MM.1S (cell line): ENCODE measurements around the gene SUPT7L.

ENCODE experiments used
- DNase-seq: peaks from one replicate; pipeline ENCODE4 v3.0.0-alpha.2; 2015
- H2AFZ ChIP-seq: fragments of 300-600 bp; sonication (generic); 2 replicates; pipeline ENCODE4 v1.6.0; 2016; ENCODE audit warnings: antibody characterized with exemption, low read length
- H3F3A ChIP-seq: fragments of 300-600 bp; sonication (generic); 2 replicates; pipeline ENCODE4 v1.6.1; 2016; ENCODE audit warnings: mild to moderate bottlenecking, antibody characterized with exemption, low read length, moderate library complexity, mixed read lengths; ENCODE audit not compliant: insufficient read depth
- H3K27ac ChIP-seq: fragments of 300-600 bp; sonication (generic); 2 replicates; pipeline ENCODE4 v1.5.1; 2016; ENCODE audit warnings: mild to moderate bottlenecking, low read length
- H3K27me3 ChIP-seq: fragments of 300-600 bp; sonication (generic); replicated peaks from 2 replicates; pipeline ENCODE4 v1.6.0; 2016; ENCODE audit warnings: low read length; ENCODE audit not compliant: insufficient read depth
- H3K36me3 ChIP-seq: fragments of 300-600 bp; sonication (generic); replicated peaks from 2 replicates; pipeline ENCODE4 v1.6.1; 2016; ENCODE audit warnings: mild to moderate bottlenecking, low read length, mixed read lengths; ENCODE audit not compliant: insufficient read depth
- H3K4me1 ChIP-seq: fragments of 300-600 bp; sonication (generic); 2 replicates; pipeline ENCODE4 v1.6.1; 2016; ENCODE audit warnings: low read length, mixed read lengths
- H3K4me2 ChIP-seq: fragments of 300-600 bp; sonication (generic); 2 replicates; pipeline ENCODE4 v1.6.0; 2016; ENCODE audit warnings: low read depth, low read length
- H3K4me3 ChIP-seq: fragments of 300-600 bp; sonication (generic); 2 replicates; pipeline ENCODE4 v1.5.1; 2016; ENCODE audit warnings: low read length, mixed read lengths
- H3K79me2 ChIP-seq: fragments of 300-600 bp; sonication (generic); 2 replicates; pipeline ENCODE4 v1.6.1; 2016; ENCODE audit warnings: mixed run types, low read length, mixed read lengths
- H3K9ac ChIP-seq: fragments of 300-600 bp; sonication (generic); 2 replicates; pipeline ENCODE4 v1.6.1; 2016; ENCODE audit warnings: low read length, mixed read lengths
- H3K9me2 ChIP-seq: fragments of 300-600 bp; sonication (generic); replicated peaks from 2 replicates; pipeline ENCODE4 v1.6.1; 2016; ENCODE audit warnings: mild to moderate bottlenecking, low read length, mixed read lengths; ENCODE audit not compliant: insufficient read depth
- H3K9me3 ChIP-seq: fragments of 300-600 bp; sonication (generic); replicated peaks from 2 replicates; pipeline ENCODE4 v1.6.1; 2016; ENCODE audit warnings: mild to moderate bottlenecking, low read length, mixed read lengths; ENCODE audit not compliant: insufficient read depth
- H4K20me1 ChIP-seq: fragments of 300-600 bp; sonication (generic); 2 replicates; pipeline ENCODE4 v1.6.1; 2016; ENCODE audit warnings: mild to moderate bottlenecking, low read length, moderate library complexity, mixed read lengths; ENCODE audit not compliant: insufficient read depth
- EZH2 ChIP-seq: fragments of 300-600 bp; sonication (generic); optimal IDR thresholded peaks from 2 replicates; pipeline ENCODE3; 2017; ENCODE audit warnings: low read depth, mild to moderate bottlenecking, antibody characterized with exemption, low read length, mixed read lengths
- EZH2phosphoT487 ChIP-seq: fragments of 300-600 bp; sonication (generic); IDR thresholded peaks from 2 replicates; pipeline ENCODE4 v1.6.1; 2018; ENCODE audit warnings: antibody characterized with exemption, low read length
- TF ChIP-seq, protein P1 (sequence below): fragments of 300-600 bp; sonication (generic); IDR thresholded peaks from 2 replicates; pipeline ENCODE4 v1.5.1; 2016; ENCODE audit warnings: antibody characterized with exemption, low read length, mixed read lengths

SUPT7L gene

DNA sequence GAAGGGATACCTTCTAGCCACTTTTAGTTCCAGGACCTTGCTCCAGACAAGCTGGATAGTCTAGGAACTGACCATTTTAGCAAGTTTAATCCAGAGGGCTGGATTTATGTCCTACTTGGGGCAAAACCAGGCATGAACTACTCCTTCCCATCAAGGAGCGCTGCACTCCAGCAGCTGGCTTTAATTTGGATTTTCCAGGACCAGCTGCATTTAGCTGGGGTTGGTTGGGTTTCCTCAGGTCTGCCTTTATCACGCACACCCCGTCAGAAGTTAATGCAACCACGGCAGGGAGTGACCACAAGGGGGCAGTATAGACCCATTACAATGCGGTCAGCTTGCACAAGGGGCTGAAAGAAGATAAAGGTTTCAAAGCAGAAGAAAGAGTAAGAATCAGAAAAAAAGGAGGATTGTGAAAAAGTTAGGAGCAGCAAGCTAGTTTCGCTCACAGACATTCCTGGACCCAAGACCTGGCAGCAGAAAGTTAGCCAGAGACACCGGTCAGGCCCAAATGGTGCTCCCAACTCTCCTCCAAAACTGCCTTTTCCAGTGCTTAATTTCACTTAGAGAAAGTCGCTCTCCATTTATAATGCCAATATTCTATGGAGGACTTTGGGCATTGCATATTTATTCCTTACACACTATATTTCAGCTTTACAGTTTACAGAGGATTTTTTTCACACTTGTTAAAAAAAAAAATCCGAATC lies 40.4 kb upstream of the SUPT7L start:
- H3K79me2 ChIP-seq = no peaks in the 10 kb centered on the region

GRCh38 chr2:27702302-27702701 lies 38.9 kb upstream of the SUPT7L start:
- Histone ChIP-seq H2AFZ (no peak overlapping the region), H3K9me3 (no peaks in the 10 kb centered on the region), H3K4me1 (no peaks in the 10 kb centered on the region), H4K20me1 (no peaks in the 10 kb centered on the region), H3K9ac (no peak overlapping the region), H3K9me2 (no peaks in the 10 kb centered on the region), H3K27ac (no peak overlapping the region), H3K79me2 (no peaks in the 10 kb centered on the region), H3K27me3 (no peaks in the 10 kb centered on the region), H3K4me3 (no peak overlapping the region), H3K36me3 (no peaks in the 10 kb centered on the region), H3F3A (no peaks in the 10 kb centered on the region), H3K4me2 (no peak overlapping the region)
- no peak for TF ChIP-seq EZH2
- TF ChIP-seq, protein P1, sequence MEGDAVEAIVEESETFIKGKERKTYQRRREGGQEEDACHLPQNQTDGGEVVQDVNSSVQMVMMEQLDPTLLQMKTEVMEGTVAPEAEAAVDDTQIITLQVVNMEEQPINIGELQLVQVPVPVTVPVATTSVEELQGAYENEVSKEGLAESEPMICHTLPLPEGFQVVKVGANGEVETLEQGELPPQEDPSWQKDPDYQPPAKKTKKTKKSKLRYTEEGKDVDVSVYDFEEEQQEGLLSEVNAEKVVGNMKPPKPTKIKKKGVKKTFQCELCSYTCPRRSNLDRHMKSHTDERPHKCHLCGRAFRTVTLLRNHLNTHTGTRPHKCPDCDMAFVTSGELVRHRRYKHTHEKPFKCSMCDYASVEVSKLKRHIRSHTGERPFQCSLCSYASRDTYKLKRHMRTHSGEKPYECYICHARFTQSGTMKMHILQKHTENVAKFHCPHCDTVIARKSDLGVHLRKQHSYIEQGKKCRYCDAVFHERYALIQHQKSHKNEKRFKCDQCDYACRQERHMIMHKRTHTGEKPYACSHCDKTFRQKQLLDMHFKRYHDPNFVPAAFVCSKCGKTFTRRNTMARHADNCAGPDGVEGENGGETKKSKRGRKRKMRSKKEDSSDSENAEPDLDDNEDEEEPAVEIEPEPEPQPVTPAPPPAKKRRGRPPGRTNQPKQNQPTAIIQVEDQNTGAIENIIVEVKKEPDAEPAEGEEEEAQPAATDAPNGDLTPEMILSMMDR = no peak
- no peak for TF ChIP-seq EZH2phosphoT487
- no peak for DNase-seq

More for the DNA sequence above, 40.4 kb upstream of the SUPT7L start:
- H3K36me3 ChIP-seq = no peaks in the 10 kb centered on the region
- no peak overlapping the region for H3K27ac ChIP-seq
- H3K9ac ChIP-seq = no peak overlapping the region
- H3K4me1 ChIP-seq = no peaks in the 10 kb centered on the region
- TF ChIP-seq EZH2 = no peak
- TF ChIP-seq, protein P1 = peak; percentile 92
- H3K4me3 ChIP-seq = no peak overlapping the region
- no peaks in the 10 kb centered on the region for H3K9me3 ChIP-seq
- no peaks in the 10 kb centered on the region for H4K20me1 ChIP-seq
- no peaks in the 10 kb centered on the region for H3K9me2 ChIP-seq
- no peak overlapping the region for H2AFZ ChIP-seq
- no peaks in the 10 kb centered on the region for H3F3A ChIP-seq
- H3K4me2 ChIP-seq = no peak overlapping the region
- H3K27me3 ChIP-seq = no peaks in the 10 kb centered on the region
- DNase-seq = peak; percentile 83

DNA sequence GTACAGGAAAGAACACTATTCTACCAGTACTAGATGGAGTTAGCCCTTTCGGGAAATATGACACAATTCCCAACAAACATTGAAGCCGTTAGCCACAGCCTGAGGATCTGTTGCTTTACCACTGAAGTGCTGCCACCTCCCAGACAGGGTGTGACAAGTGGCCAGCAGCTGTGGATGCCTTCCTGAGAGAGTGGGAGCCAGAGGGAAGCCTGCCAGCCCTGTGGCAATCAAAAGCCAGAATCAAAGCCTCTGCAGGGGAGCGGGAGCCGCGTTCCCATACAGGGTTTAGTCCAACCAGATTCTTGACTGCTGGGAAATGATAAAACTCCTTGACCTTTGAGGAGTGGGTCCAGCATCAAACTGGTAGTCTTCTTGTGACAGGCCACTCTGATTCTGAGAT lies 38.3 kb upstream of the SUPT7L start:
- Histone ChIP-seq H3K4me1 (no peaks in the 10 kb centered on the region), H3K79me2 (no peaks in the 10 kb centered on the region), H3K36me3 (no peaks in the 10 kb centered on the region), H3K27me3 (no peaks in the 10 kb centered on the region), H3K9ac (no peak overlapping the region), H3K9me3 (no peaks in the 10 kb centered on the region), H3K9me2 (no peaks in the 10 kb centered on the region), H3K27ac (no peak overlapping the region), H3K4me2 (no peak overlapping the region), H2AFZ (no peak overlapping the region), H3F3A (no peaks in the 10 kb centered on the region), H4K20me1 (no peaks in the 10 kb centered on the region), H3K4me3 (no peak overlapping the region)
- TF ChIP-seq, protein P1 = no peak
- TF ChIP-seq EZH2phosphoT487 (no peak), EZH2 (no peak)
- no peak for DNase-seq
